Heart left ventricle (tissue), 16 donors: Measurements from ENCODE around the gene TP53I3. TPM values are rescaled to one million over a fixed set of nuclear protein-coding genes. Genes with fewer than 3 reads are reported as not detected.

Experiments used
- ATAC-seq, 4 donors: fragments of 200-7000 bp; cut with Tn5 transposase; one replicate each; pipeline ENCODE4 v1.9.1; 2020 to 2022; ENCODE audit warnings: moderate library complexity in 4 of 4, mild to moderate bottlenecking in 3 of 4, moderate number of reproducible peaks in 1 of 4
- DNase-seq, 5 donors: peaks; one replicate each; pipeline ENCODE4 v3.0.0-alpha.2; 2020
- H3K27ac ChIP-seq, 12 donors: fragments of 200-600 bp; sonication (generic) in 4 of 12; one replicate each; pipeline versions ENCODE4 v1.5.0 to v1.8.0; 2016 to 2022; ENCODE audit warnings: mild to moderate bottlenecking in 2 of 12
- H3K27me3 ChIP-seq, 9 donors: fragments of 200-600 bp; sonication (generic) in 2 of 9; one replicate each; pipeline versions ENCODE4 v1.5.1 to v1.8.0; 2016 to 2022; ENCODE audit warnings: mild to moderate bottlenecking in 3 of 9
- H3K36me3 ChIP-seq, 9 donors: fragments of 200-600 bp; sonication (generic) in 2 of 9; one replicate each; pipeline versions ENCODE4 v1.5.0 to v1.8.0; 2018 to 2022; ENCODE audit warnings: mild to moderate bottlenecking in 2 of 9
- H3K4me1 ChIP-seq, 12 donors: fragments of 200-600 bp; sonication (generic) in 4 of 12; one replicate each; pipeline versions ENCODE4 v1.5.0 to v1.8.0; 2016 to 2022; ENCODE audit warnings: mild to moderate bottlenecking in 3 of 12
- H3K4me3 ChIP-seq, 12 donors: fragments of 200-600 bp; sonication (generic) in 4 of 12; one replicate each; pipeline versions ENCODE4 v1.5.0 to v1.8.0; 2017 to 2022; ENCODE audit warnings: mild to moderate bottlenecking in 9 of 12, moderate library complexity in 4 of 12
- H3K9me3 ChIP-seq, 12 donors: fragments of 200-600 bp; sonication (generic) in 4 of 12; one replicate each; pipeline versions ENCODE4 v1.5.0 to v1.8.0; 2016 to 2022; ENCODE audit warnings: mild to moderate bottlenecking in 1 of 12
- CTCF ChIP-seq, 12 donors: fragments of 200-600 bp; sonication (generic) in 4 of 12; IDR thresholded peaks; one replicate each; pipeline versions ENCODE4 v1.5.0 to v1.8.0; 2018 to 2022; ENCODE audit warnings: antibody characterized with exemption in 12 of 12, mild to moderate bottlenecking in 5 of 12
- POLR2A ChIP-seq, 2 donors: fragments of 450-650 bp; IDR thresholded peaks; one replicate each; pipeline ENCODE4 v1.6.1; 2017; ENCODE audit warnings: antibody characterized with exemption in 2 of 2, mild to moderate bottlenecking in 2 of 2, moderate library complexity in 2 of 2
- WGBS, 4 donors: extraction: QIAGEN DNeasy Blood & Tissue Kit in 2 of 4; methylation state at CpG; one replicate each; pipeline versions ENCODE4 v1.1.5 to v1.1.7; 2013 to 2018; 5-methylcytosine and 5-hydroxymethylcytosine counted together
- intact Hi-C, 10 donors: fragments of 100-400 bp; cut with DNase I; formaldehyde crosslinking; loops; one replicate each; pipeline versions ENCODE4 v1.11.1 to v1.14.2; 2022
- polyA plus RNA-seq, 2 donors: library from polyadenylated mRNA; stranded (reverse); fragments of 200-250 nt; gene quantifications; one replicate each; pipeline ENCODE4 v1.2.3, GENCODE V29; 2013
- total RNA-seq, 9 donors: library from RNA; depleted of rRNA in 2 of 9; stranded (reverse); fragments of >200 nt in 2 of 9; fragmentation: NEBNext Ultra II Directional in 3 of 9; extraction: Animal tissue kit (Norgen Biotek cat#: 25700) in 3 of 9; gene quantifications; one replicate each; pipeline versions ENCODE4 v1.1.0 to v1.2.4, GENCODE V29; 2016 to 2023
- donor health status: ischemic (EF 13 %, LVEDD 7.1; RV severe dilation, severe dysfunction).
- donor health status: healthy with polysubstance abuse.
- donor health status: DM: no; HTN: yes; CAD: no.
- donor health status: DM: no; HTN: no; CAD: no.
- donor health status: ischemic (EF 25% LVEDD 6.9; RV normal size, moderate dysfunction).
- donor health status: ischemic (EF 25% LVEDD 5.7; RV mildly dilated, moderate dysfunction).
- donor health status: healthy.
- donor health status: DM: yes; HTN: yes; CAD: no.
- donor health status: ischemic (EF 35%, LVEDD 5.7; RV mildly dilated, moderate dysfunction).
- donor health status: nonischemic (EF 11% LVEDD 7.7; RV severe dilation, severe dysfunction).
- donor health status: DM: yes; HTN: yes; CAD: no.
- donor health status: PGD.
- donor health status: ischemic (EF 29% LVEDD 5.4; RV normal size, mild dysfunction).
- donor health status: nonischemic (EF 23%, LVEDD 6.1; RV moderate dilation, normal function).

The TP53I3 gene
- total and polyA plus RNA-seq, 11 donors, result 4.7 to 23.3 (median 13.9) TPM

GRCh38 chr2:24050041-24050979 lies 34.3 kb downstream of the TP53I3 start:
- peak overlapping the region; percentile 52 to 89 (median 67) for H3K4me3 ChIP-seq
- peak overlapping the region in 11 of 12 donors; percentile 3 to 66 (median 46) for H3K27ac ChIP-seq
- no peak for TF ChIP-seq POLR2A (IDR thresholded peaks at IDR 0.05)
- no peak for TF ChIP-seq CTCF (IDR thresholded peaks at IDR 0.05)
- H3K9me3 ChIP-seq, result no peaks in the 10 kb centered on the region
- peak; percentile 20 to 71 (median 45) for DNase-seq
- H3K27me3 ChIP-seq, result no peaks in the 10 kb centered on the region
- H3K36me3 ChIP-seq, result no peaks in the 10 kb centered on the region
- 4 to 5% (median 4%) methylated on average over 32 to 47 of the region's 47 CpGs for WGBS, 4 donors
- peak in 1 of 4 donors; percentile 8 for ATAC-seq
- intact Hi-C loops, result no loop called here
- peaks cover 0 to 39% (median 19%) of the 10 kb centered on the region in 12 donors for H3K4me1 ChIP-seq

GRCh38 chr2:24049485-24050021 lies 35.1 kb downstream of the TP53I3 start, which contains the start of gene FKBP1B:
TSS of gene FKBP1B (plus strand) at chr2:24049741. CDS start at chr2:24049850, 109 bp downstream.
- H3K4me3 ChIP-seq, result peak within 1 kb of the TSS; percentile 52 to 89 (median 67)
- intact Hi-C loops, result loop anchor here in 3 of 10 donors (5.0 to 10.0 kb wide), 3 partner anchors 33 to 115 kb away; partner anchors contain the start of genes TP53I3 (in 1 of the 3) and UBXN2A (in 1 of the 3)
- H3K4me1 ChIP-seq, result peaks cover 0 to 39% (median 19%) of the 10 kb centered on the region in 12 donors
- no peaks in the 10 kb centered on the region for H3K36me3 ChIP-seq
- WGBS, 4 donors, result 0 to 9% (median 1%) methylated on average over 4 to 52 of the region's 52 CpGs
- TF ChIP-seq CTCF (IDR thresholded peaks at IDR 0.05), result no peak
- TF ChIP-seq POLR2A (IDR thresholded peaks at IDR 0.05), result peak in 1 of 2 donors; percentile 64
- DNase-seq (peak; percentile 42 to 81 (median 63)), ATAC-seq (peak in 3 of 4 donors; percentile 14 to 59 (median 37))
- no peaks in the 10 kb centered on the region for H3K27me3 ChIP-seq
- H3K27ac ChIP-seq, result peak within 1 kb of the TSS in 11 of 12 donors; percentile 3 to 66 (median 46)
- no peaks in the 10 kb centered on the region for H3K9me3 ChIP-seq

- WGBS, 4 donors, result 19 to 31% (median 25%) methylated on average over 23 of the region's 23 CpGs
- intact Hi-C loops, result loop anchor here in 3 of 10 donors (5.0 to 10.0 kb wide), 3 partner anchors 33 to 114 kb away; partner anchors contain the start of genes TP53I3 (in 1 of the 3) and UBXN2A (in 1 of the 3)
- H3K27ac ChIP-seq, result peak overlapping the region in 1 of 12 donors; percentile 62
These were observed 35.7 kb downstream of the TP53I3 start for GRCh38 chr2:24048769-24049484.

More at GRCh38 chr2:24048769-24049484, 35.7 kb downstream of the TP53I3 start:
- ATAC-seq (no peak), DNase-seq (no peak)
- H3K4me3 ChIP-seq, result peak overlapping the region; percentile 52 to 89 (median 67)
- no peaks in the 10 kb centered on the region for H3K36me3 ChIP-seq
- no peaks in the 10 kb centered on the region for H3K9me3 ChIP-seq
- no peaks in the 10 kb centered on the region for H3K27me3 ChIP-seq
- peaks cover 0 to 39% (median 19%) of the 10 kb centered on the region in 12 donors for H3K4me1 ChIP-seq
- TF ChIP-seq CTCF (IDR thresholded peaks at IDR 0.05), result no peak
- no peak for TF ChIP-seq POLR2A (IDR thresholded peaks at IDR 0.05)
